SK-N-SH (cell line): Measurements from ENCODE around the gene DCDC2B. TPM values are rescaled to one million over a fixed set of nuclear protein-coding genes. Genes with fewer than 3 reads are reported as not detected.
"Not testable (repeated sequence)": the region's sequence is repeated elsewhere in the genome, so short reads cannot be mapped to it uniquely, and the experiment has no call there.

Experiments
- CTCF ChIA-PET: fragments of 300-600, 350-600 bp; formaldehyde crosslinking; extraction: SDS; loops from one replicate; lab custom pipeline; 2021; lab: Yijun Ruan, JAX
- POLR2A ChIA-PET: fragments of 350-600 bp; sonication (Branson Sonifier 250); formaldehyde crosslinking; extraction: SDS; loops from one replicate; lab custom pipeline; 2020; ENCODE audit warnings: antibody characterized with exemption, inconsistent platforms; lab: Yijun Ruan, JAX
- DNase-seq: peaks from one replicate; pipeline ENCODE4 v3.0.0; 2012
- H2AFZ ChIP-seq: fragments of 200-600 bp; sonication (generic); 2 replicates; pipeline ENCODE4 v1.8.1; 2016; ENCODE audit warnings: antibody characterized with exemption, mild to moderate bottlenecking, low read depth
- H3F3A ChIP-seq: fragments of 200-600 bp; sonication (generic); replicated peaks from 2 replicates; pipeline ENCODE3; 2016; ENCODE audit warnings: antibody characterized with exemption, mild to moderate bottlenecking; ENCODE audit not compliant: insufficient read depth
- H3K27ac ChIP-seq, 2 experiments: fragments of 200-500 bp in 1 of 2; fragments of 200-600 bp in 1 of 2; sonication (Bioruptor generic) in 1 of 2; sonication (generic), shearing (Covaris generic) in 1 of 2; 2 replicates each; pipeline versions ENCODE4 v1.5.1 to v1.6.1; 2014 to 2016; ENCODE audit warnings: low read depth in 2 of 2, inconsistent platforms in 1 of 2, low read length in 1 of 2, mild to moderate bottlenecking in 1 of 2, mixed read lengths in 1 of 2
- H3K27me3 ChIP-seq: fragments of 200-600 bp; sonication (generic), shearing (Covaris generic); 2 replicates; pipeline ENCODE4 v1.6.1; 2016; ENCODE audit warnings: mixed run types; ENCODE audit not compliant: insufficient read depth
- H3K36me3 ChIP-seq, 2 experiments: fragments of 200-500 bp in 1 of 2; fragments of 200-600 bp in 1 of 2; sonication (Bioruptor generic) in 1 of 2; sonication (generic) in 1 of 2; replicated peaks in 1 of 2; 2 replicates each; pipeline versions ENCODE3 to v1.5.1; 2014 to 2016; ENCODE audit warnings: low read length in 1 of 2, mild to moderate bottlenecking in 1 of 2; ENCODE audit not compliant: insufficient read depth in 2 of 2, control insufficient read depth in 1 of 2
- H3K4me1 ChIP-seq, 2 experiments: fragments of 200-500 bp in 1 of 2; fragments of 200-600 bp in 1 of 2; sonication (Bioruptor generic) in 1 of 2; sonication (generic), shearing (Covaris generic) in 1 of 2; 2 replicates each; pipeline versions ENCODE4 v1.5.1 to v1.6.1; 2014 to 2016; ENCODE audit warnings: low read depth in 1 of 2, low read length in 1 of 2, mixed run types in 1 of 2; ENCODE audit not compliant: insufficient read depth in 2 of 2, control insufficient read depth in 1 of 2
- H3K4me2 ChIP-seq: fragments of 200-600 bp; sonication (generic), shearing (Covaris generic); 2 replicates; pipeline ENCODE4 v1.6.1; 2017; ENCODE audit warnings: mixed run types
- H3K4me3 ChIP-seq, 2 experiments: fragments of 200-500 bp in 1 of 2; fragments of 200-600 bp in 1 of 2; sonication (Bioruptor generic) in 1 of 2; sonication (generic), shearing (Covaris generic) in 1 of 2; 2 replicates each; pipeline versions ENCODE4 v1.5.1 to v1.8.1; 2014 to 2016; ENCODE audit warnings: low read depth in 2 of 2, inconsistent platforms in 1 of 2, low read length in 1 of 2, mild to moderate bottlenecking in 1 of 2, mixed read lengths in 1 of 2, moderate library complexity in 1 of 2
- H3K79me2 ChIP-seq: fragments of 200-600 bp; sonication (generic); 2 replicates; pipeline ENCODE4 v1.8.1; 2017; ENCODE audit warnings: mild to moderate bottlenecking; ENCODE audit not compliant: insufficient read depth
- H3K9ac ChIP-seq: fragments of 200-600 bp; sonication (generic); 2 replicates; pipeline ENCODE4 v1.6.1; 2017; ENCODE audit warnings: mixed run types
- H3K9me2 ChIP-seq: fragments of 200-600 bp; sonication (generic); 2 replicates; pipeline ENCODE4 v1.6.1; 2017; ENCODE audit warnings: mixed run types
- H3K9me3 ChIP-seq: fragments of 200-600 bp; sonication (generic); 2 replicates; pipeline ENCODE4 v1.6.1; 2017; ENCODE audit warnings: mixed run types, mild to moderate bottlenecking, moderate library complexity
- H4K20me1 ChIP-seq: fragments of 200-600 bp; sonication (generic); 2 replicates; pipeline ENCODE4 v1.6.1; 2017; ENCODE audit warnings: mild to moderate bottlenecking, mixed run types; ENCODE audit not compliant: insufficient read depth
- FOXJ3 ChIP-seq: sonication (generic); formaldehyde crosslinking; IDR thresholded peaks from 2 replicates; pipeline ENCODE4 v1.5.1; 2020; ENCODE audit warnings: mild to moderate bottlenecking, missing genetic modification reagents
- FOXM1 ChIP-seq: IDR thresholded peaks from 2 replicates; pipeline ENCODE4 v1.4.0; 2012; ENCODE audit warnings: low read depth, mild to moderate bottlenecking
- GATA2 ChIP-seq: sonication (generic); formaldehyde crosslinking; IDR thresholded peaks from 2 replicates; pipeline ENCODE4 v1.5.0; 2020; ENCODE audit warnings: mild to moderate bottlenecking, missing genetic modification reagents
- JUND ChIP-seq: IDR thresholded peaks from 2 replicates; pipeline ENCODE4 v1.4.0; 2012
- NFIC ChIP-seq: IDR thresholded peaks from 2 replicates; pipeline ENCODE4 v1.4.0; 2012; ENCODE audit warnings: borderline replicate concordance
- POLR2AphosphoS5 ChIP-seq: IDR thresholded peaks from 2 replicates; pipeline ENCODE4 v1.6.1; 2012; ENCODE audit warnings: low read depth, low read length
- TAF1 ChIP-seq: IDR thresholded peaks from 2 replicates; pipeline ENCODE4 v1.6.1; 2012; ENCODE audit warnings: low read depth, mild to moderate bottlenecking, low read length, moderate library complexity, borderline replicate concordance
- YY1 ChIP-seq: IDR thresholded peaks from 2 replicates; pipeline ENCODE4 v1.4.0; 2012; ENCODE audit warnings: low read depth, mild to moderate bottlenecking
- WGBS: methylation state at CpG from one replicate; pipeline ENCODE4 v1.1.6; 2017; ENCODE audit warnings: low lambda C conversion rate; 5-methylcytosine and 5-hydroxymethylcytosine counted together
- polyA plus RNA-seq, 3 experiments: library from polyadenylated mRNA; depleted of rRNA; stranded (reverse); fragments of >200 nt; gene quantifications; 2 replicates each; pipeline ENCODE4 v1.2.3, GENCODE V29; 2012
- TF ChIP-seq, protein P1 (sequence below): fragments of 150-350 bp; IDR thresholded peaks from 2 replicates; pipeline ENCODE4 v1.6.1; 2016; ENCODE audit warnings: mild to moderate bottlenecking, low read depth, low read length
- TF ChIP-seq, protein P2 (sequence below): IDR thresholded peaks from 2 replicates; pipeline ENCODE4 v1.4.0; 2012; ENCODE audit warnings: low read depth
- TF ChIP-seq, protein P3 (sequence below): IDR thresholded peaks from 2 replicates; pipeline ENCODE4 v1.4.0; 2012; ENCODE audit warnings: low read depth, borderline replicate concordance

The DCDC2B gene
- polyA plus RNA-seq, 1 of the 3 experiments (the other 2 are of a cell fraction), result not detected

- ChIA-PET CTCF (no interaction called here), POLR2A (no interaction called here)
- Histone ChIP-seq H3K27ac (no peak overlapping the region), H2AFZ (no peak overlapping the region), H3K4me3 (no peak overlapping the region), H3K4me2 (no peak overlapping the region), H3F3A (no peaks in the 10 kb centered on the region), H3K9ac (no peak overlapping the region), H3K9me3 (no peaks in the 10 kb centered on the region), H3K4me1 (no peaks in the 10 kb centered on the region), H3K27me3 (no peaks in the 10 kb centered on the region)
- WGBS, result 90% methylated on average over 3 of the region's 3 CpGs
- no peak for DNase-seq
- no peak for TF ChIP-seq POLR2AphosphoS5
- TF ChIP-seq, protein P1, sequence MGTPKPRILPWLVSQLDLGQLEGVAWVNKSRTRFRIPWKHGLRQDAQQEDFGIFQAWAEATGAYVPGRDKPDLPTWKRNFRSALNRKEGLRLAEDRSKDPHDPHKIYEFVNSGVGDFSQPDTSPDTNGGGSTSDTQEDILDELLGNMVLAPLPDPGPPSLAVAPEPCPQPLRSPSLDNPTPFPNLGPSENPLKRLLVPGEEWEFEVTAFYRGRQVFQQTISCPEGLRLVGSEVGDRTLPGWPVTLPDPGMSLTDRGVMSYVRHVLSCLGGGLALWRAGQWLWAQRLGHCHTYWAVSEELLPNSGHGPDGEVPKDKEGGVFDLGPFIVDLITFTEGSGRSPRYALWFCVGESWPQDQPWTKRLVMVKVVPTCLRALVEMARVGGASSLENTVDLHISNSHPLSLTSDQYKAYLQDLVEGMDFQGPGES, result no peak
- TF ChIP-seq FOXJ3 (CRISPR knock-in tag), result no peak
- TF ChIP-seq NFIC, result no peak
- no peak for TF ChIP-seq JUND
- TF ChIP-seq FOXM1, result no peak
- no peak for TF ChIP-seq TAF1
- TF ChIP-seq, all 33 proteins: peak for 0
- peaks cover 59 to 85% of the 10 kb centered on the region in 2 experiments for H3K36me3 ChIP-seq
- H4K20me1 ChIP-seq, result no peaks in the 10 kb centered on the region
- no peaks in the 10 kb centered on the region for H3K9me2 ChIP-seq
- H3K79me2 ChIP-seq, result peaks cover 16% of the 10 kb centered on the region; the same call in 1 of the 2 replicates
These were observed 49.7 kb upstream of the DCDC2B start for GRCh38 chr1:32159189-32159588.

DNA sequence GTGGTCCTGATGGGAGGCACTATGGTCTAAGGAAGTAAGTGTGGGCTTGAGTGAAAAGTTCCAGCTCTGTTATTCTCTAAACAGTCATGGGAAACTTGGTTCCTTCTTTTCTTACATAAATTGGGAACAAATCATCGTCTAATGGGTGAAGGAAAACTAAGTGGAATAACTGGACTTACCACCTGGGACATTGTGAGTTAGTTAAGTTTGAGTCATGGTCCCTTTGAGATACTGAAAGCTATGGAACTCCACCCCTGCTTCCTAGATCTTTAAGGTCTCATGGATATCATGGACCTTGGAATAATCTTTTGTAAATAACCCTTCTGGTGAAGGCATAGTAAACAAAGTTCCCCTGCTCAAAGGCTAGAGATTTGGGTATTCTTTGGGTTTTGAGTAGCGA, 45.5 kb upstream of the DCDC2B start:
- ChIA-PET CTCF (no interaction called here), POLR2A (no interaction called here)
- no peak for DNase-seq
- WGBS, result 100% methylated on average over 2 of the region's 2 CpGs
- no peak overlapping the region for H2AFZ ChIP-seq
- H3K9me2 ChIP-seq, result no peaks in the 10 kb centered on the region
- no peak for TF ChIP-seq GATA2
- TF ChIP-seq, protein P2, sequence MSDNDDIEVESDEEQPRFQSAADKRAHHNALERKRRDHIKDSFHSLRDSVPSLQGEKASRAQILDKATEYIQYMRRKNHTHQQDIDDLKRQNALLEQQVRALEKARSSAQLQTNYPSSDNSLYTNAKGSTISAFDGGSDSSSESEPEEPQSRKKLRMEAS, result no peak
- TF ChIP-seq, protein P3, sequence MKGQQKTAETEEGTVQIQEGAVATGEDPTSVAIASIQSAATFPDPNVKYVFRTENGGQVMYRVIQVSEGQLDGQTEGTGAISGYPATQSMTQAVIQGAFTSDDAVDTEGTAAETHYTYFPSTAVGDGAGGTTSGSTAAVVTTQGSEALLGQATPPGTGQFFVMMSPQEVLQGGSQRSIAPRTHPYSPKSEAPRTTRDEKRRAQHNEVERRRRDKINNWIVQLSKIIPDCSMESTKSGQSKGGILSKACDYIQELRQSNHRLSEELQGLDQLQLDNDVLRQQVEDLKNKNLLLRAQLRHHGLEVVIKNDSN, result no peak
- no peak for TF ChIP-seq YY1
- H3K9ac ChIP-seq, result no peak overlapping the region
- H4K20me1 ChIP-seq, result no peaks in the 10 kb centered on the region
- no peaks in the 10 kb centered on the region for H3K79me2 ChIP-seq
- no peaks in the 10 kb centered on the region for H3K4me1 ChIP-seq
- no peak overlapping the region for H3K4me2 ChIP-seq
- H3K27me3 ChIP-seq, result no peaks in the 10 kb centered on the region
- H3K9me3 ChIP-seq, result no peaks in the 10 kb centered on the region
- H3K36me3 ChIP-seq, result peaks cover 44 to 77% of the 10 kb centered on the region in 2 experiments
- H3K4me3 ChIP-seq, result no peak overlapping the region
- H3F3A ChIP-seq, result no peaks in the 10 kb centered on the region
- no peak overlapping the region for H3K27ac ChIP-seq

DNA sequence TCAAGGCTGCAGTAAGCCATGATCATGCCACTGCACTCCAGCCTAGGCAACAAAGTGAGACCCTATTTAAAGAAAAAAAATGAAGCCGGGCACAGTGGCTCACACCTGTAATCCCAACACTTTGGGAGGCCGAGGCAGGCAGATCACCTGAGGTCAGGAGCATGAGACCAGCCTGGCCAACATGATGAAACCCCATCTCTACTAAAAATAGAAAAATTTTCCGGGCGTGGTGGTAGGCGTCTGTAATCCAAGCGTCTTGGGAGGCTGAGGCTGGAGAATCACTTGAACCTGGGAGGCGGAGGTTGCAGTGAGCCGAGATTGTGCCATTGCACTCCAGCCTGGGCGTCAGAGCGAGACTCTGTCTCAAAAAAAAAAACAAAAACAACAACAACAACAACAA, 43.3 kb upstream of the DCDC2B start:
- H3K9me2 ChIP-seq, H3K27ac ChIP-seq, H3F3A ChIP-seq, H3K79me2 ChIP-seq, H3K27me3 ChIP-seq, POLR2A ChIA-PET, H3K4me2 ChIP-seq, H3K4me3 ChIP-seq, H3K9me3 ChIP-seq, H4K20me1 ChIP-seq, H2AFZ ChIP-seq, DNase-seq, H3K9ac ChIP-seq, H3K4me1 ChIP-seq, CTCF ChIA-PET: not testable (repeated sequence)
- peaks cover 37 to 62% of the 10 kb centered on the region in 2 experiments for H3K36me3 ChIP-seq
- WGBS, result 97% methylated on average over 10 of the region's 10 CpGs
